CD14-positive monocyte (primary cell): ENCODE results near the gene SSR2. TPM values are rescaled to one million over a fixed set of nuclear protein-coding genes. Genes with fewer than 3 reads are reported as not detected.

Source experiments
- DNase-seq, 3 donors: peaks; one replicate each; pipeline ENCODE4 v3.0.0-alpha.2; 2011 to 2022
- H2AFZ ChIP-seq: 2 replicates; pipeline ENCODE4 v1.6.0; 2012; ENCODE audit warnings: mild to moderate bottlenecking, low read depth, low read length, inconsistent platforms; ENCODE audit not compliant: insufficient read depth, poor library complexity, severe bottlenecking
- H3K27ac ChIP-seq, 2 donors: 1 replicate in 1 of 2; 2 replicates in 1 of 2; pipeline ENCODE4 v1.5.1; 2012 to 2013; ENCODE audit warnings: low read length in 2 of 2, control low read depth in 1 of 2, inconsistent platforms in 1 of 2, low read depth in 1 of 2, mild to moderate bottlenecking in 1 of 2
- H3K27me3 ChIP-seq, 2 donors: one replicate each; pipeline versions ENCODE4 v1.6.0 to v1.6.1; 2011 to 2013; ENCODE audit warnings: low read length in 2 of 2; ENCODE audit not compliant: control insufficient read depth in 2 of 2, insufficient read depth in 2 of 2
- H3K36me3 ChIP-seq, 2 donors: replicated peaks in 1 of 2; 1 replicate in 1 of 2; 2 replicates in 1 of 2; pipeline versions ENCODE4 v1.5.1 to v1.6.1; 2012 to 2013; ENCODE audit warnings: low read length in 2 of 2, control low read depth in 1 of 2, inconsistent platforms in 1 of 2, mild to moderate bottlenecking in 1 of 2; ENCODE audit not compliant: insufficient read depth in 2 of 2, control insufficient read depth in 1 of 2
- H3K4me1 ChIP-seq, 2 donors: 1 replicate in 1 of 2; 2 replicates in 1 of 2; pipeline versions ENCODE4 v1.5.1 to v1.6.1; 2012 to 2013; ENCODE audit warnings: low read length in 2 of 2, control low read depth in 1 of 2, inconsistent platforms in 1 of 2, mild to moderate bottlenecking in 1 of 2, moderate library complexity in 1 of 2; ENCODE audit not compliant: insufficient read depth in 2 of 2, control insufficient read depth in 1 of 2
- H3K4me2 ChIP-seq: replicated peaks from 2 replicates; pipeline ENCODE3; 2012; ENCODE audit warnings: low read length, moderate library complexity, mild to moderate bottlenecking; ENCODE audit not compliant: poor library complexity, severe bottlenecking; ENCODE audit errors: extremely low read depth
- H3K4me3 ChIP-seq, 3 experiments: fragments of 200-600 bp in 1 of 3; sonication (generic) in 1 of 3; replicated peaks in 1 of 3; 1 replicate in 2 of 3; 2 replicates in 1 of 3; pipeline ENCODE4 v1.5.1; 2011 to 2013; ENCODE audit warnings: low read length in 3 of 3, mild to moderate bottlenecking in 3 of 3, control low read depth in 2 of 3, low read depth in 2 of 3, inconsistent platforms in 1 of 3, moderate library complexity in 1 of 3
- H3K79me2 ChIP-seq: 2 replicates; pipeline ENCODE4 v1.6.0; 2012; ENCODE audit warnings: mild to moderate bottlenecking, control low read depth, inconsistent platforms, low read length, moderate library complexity; ENCODE audit not compliant: insufficient read depth
- H3K9ac ChIP-seq: 2 replicates; pipeline ENCODE4 v1.6.0; 2017; ENCODE audit warnings: low read length, mild to moderate bottlenecking; ENCODE audit not compliant: insufficient read depth, poor library complexity, severe bottlenecking
- H3K9me3 ChIP-seq, 2 donors: replicated peaks in 1 of 2; 1 replicate in 1 of 2; 2 replicates in 1 of 2; pipeline versions ENCODE4 v1.5.1 to v1.6.1; 2012 to 2013; ENCODE audit warnings: low read length in 2 of 2, control low read depth in 1 of 2; ENCODE audit not compliant: control insufficient read depth in 1 of 2, insufficient read depth in 1 of 2
- H4K20me1 ChIP-seq: 2 replicates; pipeline ENCODE4 v1.6.0; 2012; ENCODE audit warnings: mild to moderate bottlenecking, low read length, control low read depth, moderate library complexity; ENCODE audit not compliant: insufficient read depth
- H3K27ac Mint-ChIP-seq, 7 donors: one replicate each; pipeline ENCODE4 v1.8.0; 2020; ENCODE audit warnings: mild to moderate bottlenecking in 7 of 7, mixed read lengths in 7 of 7, moderate library complexity in 6 of 7, inconsistent platforms in 2 of 7
- H3K27me3 Mint-ChIP-seq, 3 donors: one replicate each; pipeline ENCODE4 v1.8.0; 2021 to 2022; ENCODE audit warnings: low read depth in 3 of 3, mild to moderate bottlenecking in 3 of 3, mixed read lengths in 3 of 3, moderate library complexity in 3 of 3, inconsistent platforms in 1 of 3
- H3K36me3 Mint-ChIP-seq, 2 donors: one replicate each; pipeline ENCODE4 v1.8.0; 2020; ENCODE audit warnings: mixed read lengths in 2 of 2, inconsistent platforms in 1 of 2, mild to moderate bottlenecking in 1 of 2
- H3K4me1 Mint-ChIP-seq: one replicate; pipeline ENCODE4 v1.8.0; 2020; ENCODE audit warnings: mild to moderate bottlenecking, mixed read lengths
- H3K4me3 Mint-ChIP-seq, 2 donors: one replicate each; pipeline ENCODE4 v1.8.0; 2020; ENCODE audit warnings: mild to moderate bottlenecking in 2 of 2, mixed read lengths in 2 of 2, moderate library complexity in 1 of 2
- H3K9me3 Mint-ChIP-seq, 7 donors: one replicate each; pipeline ENCODE4 v1.8.0; 2020 to 2022; ENCODE audit warnings: mixed read lengths in 7 of 7, mild to moderate bottlenecking in 6 of 7, moderate library complexity in 6 of 7, inconsistent platforms in 2 of 7
- WGBS: methylation state at CpG from one replicate; pipeline ENCODE4 v1.1.5; 2013; ENCODE audit warnings: missing lambda C conversion rate; ENCODE audit not compliant: insufficient coverage; 5-methylcytosine and 5-hydroxymethylcytosine counted together
- intact Hi-C, 2 donors: fragments of 100-400 bp; cut with micrococcal nuclease; formaldehyde crosslinking; loops; one replicate each; pipeline versions ENCODE4 v1.15.0 to v1.15.1; 2023
- polyA plus RNA-seq, 3 donors: library from polyadenylated mRNA; depleted of rRNA in 1 of 3; unstranded in 2 of 3; stranded (reverse) in 1 of 3; fragments of 300-500 nt in 2 of 3; fragments of >200 nt in 1 of 3; fragmentation: Illumina TruSeq in 2 of 3; gene quantifications; 1 replicate in 2 of 3; 2 replicates in 1 of 3; pipeline ENCODE4 v1.2.3, GENCODE V29; 2012 to 2021
- TF ChIP-seq, protein P1 (sequence below): fragments of 200-600 bp; IDR thresholded peaks from one replicate; pipeline ENCODE4 v1.8.0; 2022; ENCODE audit warnings: antibody characterized with exemption, mild to moderate bottlenecking

The SSR2 gene
- polyA plus RNA-seq, 3 donors: 374 to 614 (median 414) TPM

- peaks cover 64% of the 10 kb centered on the region for H3K4me1 Mint-ChIP-seq
- peak overlapping the region; percentile 99 for H3K9ac ChIP-seq
- peak overlapping the region; percentile 96 to 98 for H3K4me3 Mint-ChIP-seq
- H3K36me3 Mint-ChIP-seq: peaks cover 17 to 39% of the 10 kb centered on the region in 2 donors
- no peaks in the 10 kb centered on the region for H3K9me3 ChIP-seq
- H3K27ac ChIP-seq: peak overlapping the region; percentile 81 to 97
- 0% methylated on average over 3 of the region's 4 CpGs for WGBS
- H4K20me1 ChIP-seq: peaks cover 43% of the 10 kb centered on the region
- intact Hi-C loops: loop anchor here in 1 of 2 donors (1.0 kb wide), 1 partner anchor 10 kb away; no protein-coding TSS in a partner anchor
- TF ChIP-seq, protein P1, sequence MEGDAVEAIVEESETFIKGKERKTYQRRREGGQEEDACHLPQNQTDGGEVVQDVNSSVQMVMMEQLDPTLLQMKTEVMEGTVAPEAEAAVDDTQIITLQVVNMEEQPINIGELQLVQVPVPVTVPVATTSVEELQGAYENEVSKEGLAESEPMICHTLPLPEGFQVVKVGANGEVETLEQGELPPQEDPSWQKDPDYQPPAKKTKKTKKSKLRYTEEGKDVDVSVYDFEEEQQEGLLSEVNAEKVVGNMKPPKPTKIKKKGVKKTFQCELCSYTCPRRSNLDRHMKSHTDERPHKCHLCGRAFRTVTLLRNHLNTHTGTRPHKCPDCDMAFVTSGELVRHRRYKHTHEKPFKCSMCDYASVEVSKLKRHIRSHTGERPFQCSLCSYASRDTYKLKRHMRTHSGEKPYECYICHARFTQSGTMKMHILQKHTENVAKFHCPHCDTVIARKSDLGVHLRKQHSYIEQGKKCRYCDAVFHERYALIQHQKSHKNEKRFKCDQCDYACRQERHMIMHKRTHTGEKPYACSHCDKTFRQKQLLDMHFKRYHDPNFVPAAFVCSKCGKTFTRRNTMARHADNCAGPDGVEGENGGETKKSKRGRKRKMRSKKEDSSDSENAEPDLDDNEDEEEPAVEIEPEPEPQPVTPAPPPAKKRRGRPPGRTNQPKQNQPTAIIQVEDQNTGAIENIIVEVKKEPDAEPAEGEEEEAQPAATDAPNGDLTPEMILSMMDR: no peak
- peaks cover 0 to 4% (median 3%) of the 10 kb centered on the region in 3 donors for H3K27me3 Mint-ChIP-seq
- no peaks in the 10 kb centered on the region for H3K27me3 ChIP-seq
- H3K9me3 Mint-ChIP-seq: peaks cover 0 to 2% (median 0%) of the 10 kb centered on the region in 7 donors
- H2AFZ ChIP-seq: no peak overlapping the region
- peak overlapping the region; percentile 91 to 99 (median 96) for H3K27ac Mint-ChIP-seq
- peaks cover 64 to 81% of the 10 kb centered on the region in 2 donors for H3K4me1 ChIP-seq
- peak in 2 of 3 donors; percentile 48 to 57 for DNase-seq
- H3K79me2 ChIP-seq: peaks cover 88% of the 10 kb centered on the region
- peak overlapping the region; percentile 93 to 96 (median 94) for H3K4me3 ChIP-seq
- peak overlapping the region; percentile 96 for H3K4me2 ChIP-seq
- H3K36me3 ChIP-seq: peaks cover 0 to under 1% of the 10 kb centered on the region in 2 donors
Observed at GRCh38 chr1:155979597-155980343, 41.0 kb downstream of the SSR2 start.

- Mint-ChIP-seq H3K4me3 (peak overlapping the region; percentile 96 to 98), H3K27me3 (peaks cover 0 to 4% (median 3%) of the 10 kb centered on the region in 3 donors), H3K36me3 (peaks cover 25 to 45% of the 10 kb centered on the region in 2 donors), H3K27ac (peak overlapping the region; percentile 91 to 99 (median 96)), H3K9me3 (peaks cover 0 to 2% (median 0%) of the 10 kb centered on the region in 7 donors), H3K4me1 (peaks cover 69% of the 10 kb centered on the region)
- H2AFZ ChIP-seq: peak overlapping the region; percentile 55
- no peaks in the 10 kb centered on the region for H3K27me3 ChIP-seq
- peaks cover 89% of the 10 kb centered on the region for H3K79me2 ChIP-seq
- DNase-seq: peak in 1 of 3 donors; percentile 61
- intact Hi-C loops: loop anchor here in 1 of 2 donors (1.0 kb wide), 1 partner anchor 10 kb away; no protein-coding TSS in a partner anchor
- peaks cover 5 to 9% of the 10 kb centered on the region in 2 donors for H3K36me3 ChIP-seq
- TF ChIP-seq, protein P1: no peak
- peaks cover 51% of the 10 kb centered on the region for H4K20me1 ChIP-seq
- H3K4me1 ChIP-seq: peaks cover 72 to 87% of the 10 kb centered on the region in 2 donors
- peak overlapping the region; percentile 81 to 97 for H3K27ac ChIP-seq
- 0% methylated on average over 5 of the region's 8 CpGs for WGBS
- H3K4me2 ChIP-seq: peak overlapping the region; percentile 96
- H3K9me3 ChIP-seq: no peaks in the 10 kb centered on the region
- peak overlapping the region; percentile 99 for H3K9ac ChIP-seq
- peak overlapping the region; percentile 93 to 96 (median 94) for H3K4me3 ChIP-seq
Observed at GRCh38 chr1:155978973-155979429, 41.8 kb downstream of the SSR2 start.
